Esophagus squamous epithelium (tissue), 4 donors: ENCODE results near the gene PTPRD.

Experiments used
- POLR2A ChIP-seq, 4 donors: fragments of 450-650 bp; IDR thresholded peaks; one replicate each; pipeline ENCODE4 v1.6.1; 2017; ENCODE audit warnings: antibody characterized with exemption in 4 of 4, mild to moderate bottlenecking in 4 of 4, moderate library complexity in 3 of 4
- TF ChIP-seq, protein P1 (sequence below), 6 experiments: fragments of 450-650 bp in 4 of 6; fragments of 200-600 bp in 2 of 6; sonication (generic) in 2 of 6; IDR thresholded peaks; one replicate each; pipeline ENCODE4 v1.5.1; 2016 to 2019; ENCODE audit warnings: antibody characterized with exemption in 6 of 6, mild to moderate bottlenecking in 4 of 6, moderate library complexity in 4 of 6

DNA sequence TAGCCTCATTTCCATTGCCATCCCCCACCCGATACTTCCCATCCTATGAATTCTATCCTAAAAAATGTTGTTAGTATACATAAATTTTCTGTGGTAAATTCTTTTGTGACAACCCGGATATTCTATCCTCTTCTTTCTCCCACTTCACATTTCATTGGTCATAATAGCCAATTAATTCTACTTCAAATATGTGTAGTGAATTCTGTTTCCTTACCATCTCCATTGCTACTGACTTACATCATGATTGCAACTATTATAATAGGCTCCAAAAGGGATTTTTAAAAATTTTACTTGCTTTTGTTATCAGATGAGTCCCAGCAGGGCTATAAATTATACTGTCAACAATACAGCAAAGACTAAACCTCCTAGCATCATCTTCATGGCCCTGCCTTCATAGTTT, 1326.8 kb downstream of the PTPRD start:
- TF ChIP-seq, protein P1, sequence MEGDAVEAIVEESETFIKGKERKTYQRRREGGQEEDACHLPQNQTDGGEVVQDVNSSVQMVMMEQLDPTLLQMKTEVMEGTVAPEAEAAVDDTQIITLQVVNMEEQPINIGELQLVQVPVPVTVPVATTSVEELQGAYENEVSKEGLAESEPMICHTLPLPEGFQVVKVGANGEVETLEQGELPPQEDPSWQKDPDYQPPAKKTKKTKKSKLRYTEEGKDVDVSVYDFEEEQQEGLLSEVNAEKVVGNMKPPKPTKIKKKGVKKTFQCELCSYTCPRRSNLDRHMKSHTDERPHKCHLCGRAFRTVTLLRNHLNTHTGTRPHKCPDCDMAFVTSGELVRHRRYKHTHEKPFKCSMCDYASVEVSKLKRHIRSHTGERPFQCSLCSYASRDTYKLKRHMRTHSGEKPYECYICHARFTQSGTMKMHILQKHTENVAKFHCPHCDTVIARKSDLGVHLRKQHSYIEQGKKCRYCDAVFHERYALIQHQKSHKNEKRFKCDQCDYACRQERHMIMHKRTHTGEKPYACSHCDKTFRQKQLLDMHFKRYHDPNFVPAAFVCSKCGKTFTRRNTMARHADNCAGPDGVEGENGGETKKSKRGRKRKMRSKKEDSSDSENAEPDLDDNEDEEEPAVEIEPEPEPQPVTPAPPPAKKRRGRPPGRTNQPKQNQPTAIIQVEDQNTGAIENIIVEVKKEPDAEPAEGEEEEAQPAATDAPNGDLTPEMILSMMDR (IDR thresholded peaks at IDR 0.05) = no peak
- TF ChIP-seq POLR2A (IDR thresholded peaks at IDR 0.05) = no peak
